H1 (cell line): ENCODE measurements around the gene MRPL28. TPM values are rescaled to one million over a fixed set of nuclear protein-coding genes. Genes with fewer than 3 reads are reported as not detected.

Source experiments
- CTCF ChIA-PET: fragments of 300-600 bp; sonication (Branson Sonifier 250); formaldehyde crosslinking; loops from one replicate; lab custom pipeline; 2021; ENCODE audit not compliant: partially characterized antibody; lab: Charles Lee
- POLR2A ChIA-PET: fragments of 300-600 bp; sonication (Branson Sonifier 250); formaldehyde crosslinking; loops from one replicate; lab custom pipeline; 2021; ENCODE audit warnings: inconsistent platforms; ENCODE audit not compliant: partially characterized antibody; lab: Charles Lee
- DNase-seq, 2 experiments: peaks; one replicate each; pipeline versions ENCODE4 v3.0.0 to v3.0.0-alpha.2; 2010 to 2022; ENCODE audit warnings: low spot score in 2 of 2, low read depth in 1 of 2, mixed read lengths in 1 of 2
- FAIRE-seq: peaks from 2 replicates; lab custom pipeline; 2011; peaks lifted over from hg19 to GRCh38; lab: Jason Lieb, UNC
- H2AFZ ChIP-seq: 2 replicates; pipeline ENCODE4 v1.8.1; 2012; ENCODE audit warnings: low read length, inconsistent platforms
- H2AK5ac ChIP-seq: 2 replicates; pipeline ENCODE4 v1.6.1; 2013; ENCODE audit warnings: low read depth, low read length
- H2BK120ac ChIP-seq: replicated peaks from 2 replicates; pipeline ENCODE3; 2013; ENCODE audit warnings: low read depth, low read length, inconsistent platforms
- H2BK12ac ChIP-seq: 2 replicates; pipeline ENCODE4 v1.6.1; 2013; ENCODE audit warnings: low read depth, low read length
- H2BK15ac ChIP-seq: 2 replicates; pipeline ENCODE4 v1.6.1; 2013; ENCODE audit warnings: low read length
- H2BK20ac ChIP-seq: 2 replicates; pipeline ENCODE4 v1.6.1; 2013; ENCODE audit warnings: low read length
- H2BK5ac ChIP-seq: 2 replicates; pipeline ENCODE4 v1.6.1; 2013; ENCODE audit warnings: low read depth, low read length
- H3K14ac ChIP-seq: 2 replicates; pipeline ENCODE4 v1.6.1; 2013; ENCODE audit warnings: inconsistent platforms; ENCODE audit not compliant: insufficient read length
- H3K18ac ChIP-seq: 2 replicates; pipeline ENCODE4 v1.6.1; 2013; ENCODE audit warnings: low read length; ENCODE audit errors: extremely low read depth
- H3K23ac ChIP-seq: 2 replicates; pipeline ENCODE4 v1.6.1; 2013; ENCODE audit warnings: inconsistent platforms; ENCODE audit not compliant: insufficient read length
- H3K23me2 ChIP-seq: 2 replicates; pipeline ENCODE4 v1.6.1; 2013; ENCODE audit warnings: low read depth, low read length
- H3K27ac ChIP-seq: 2 replicates; pipeline ENCODE4 v1.6.1; 2011; ENCODE audit warnings: low read depth, low read length, inconsistent platforms
- H3K27me3 ChIP-seq, 4 experiments: replicated peaks in 1 of 4; 1 replicate in 1 of 4; 2 replicates in 3 of 4; pipeline versions ENCODE4 v1.6.1 to v1.8.1; 2011 to 2013; ENCODE audit warnings: low read length in 3 of 4, mild to moderate bottlenecking in 3 of 4, inconsistent platforms in 2 of 4, mixed read lengths in 2 of 4, moderate library complexity in 1 of 4; ENCODE audit not compliant: control insufficient read depth in 3 of 4, insufficient read depth in 3 of 4; ENCODE audit errors: extremely low read depth in 1 of 4
- H3K36me3 ChIP-seq, 4 experiments: 2 replicates each; pipeline versions ENCODE4 v1.6.1 to v1.8.1; 2011 to 2013; ENCODE audit warnings: mild to moderate bottlenecking in 4 of 4, low read length in 3 of 4, moderate library complexity in 2 of 4, control low read depth in 1 of 4, inconsistent platforms in 1 of 4; ENCODE audit not compliant: insufficient read depth in 4 of 4, control insufficient read depth in 2 of 4
- H3K4ac ChIP-seq: replicated peaks from 2 replicates; pipeline ENCODE3; 2013; ENCODE audit warnings: low read length, low read depth, mixed read lengths, inconsistent platforms; ENCODE audit not compliant: insufficient read length
- H3K4me1 ChIP-seq, 4 experiments: replicated peaks in 1 of 4; 1 replicate in 1 of 4; 2 replicates in 3 of 4; pipeline versions ENCODE4 v1.6.1 to v1.8.1; 2011 to 2013; ENCODE audit warnings: low read length in 3 of 4, inconsistent platforms in 2 of 4, mixed read lengths in 1 of 4; ENCODE audit not compliant: insufficient read depth in 4 of 4, control insufficient read depth in 3 of 4
- H3K4me2 ChIP-seq, 2 experiments: 2 replicates each; pipeline versions ENCODE4 v1.6.1 to v1.8.1; 2011 to 2013; ENCODE audit warnings: low read depth in 2 of 2, low read length in 2 of 2, control low read depth in 1 of 2, inconsistent platforms in 1 of 2, mild to moderate bottlenecking in 1 of 2; ENCODE audit not compliant: insufficient read depth in 1 of 2
- H3K4me3 ChIP-seq, 4 experiments: fragments of 200-600, 300-600 bp in 1 of 4; sonication (generic), shearing (Covaris generic), sonication (Bioruptor Twin) in 1 of 4; 2 replicates each; pipeline versions ENCODE4 v1.5.1 to v1.8.1; 2011 to 2016; ENCODE audit warnings: low read length in 4 of 4, low read depth in 3 of 4, control low read depth in 2 of 4, inconsistent platforms in 2 of 4, mild to moderate bottlenecking in 2 of 4, mixed read lengths in 1 of 4, moderate library complexity in 1 of 4; ENCODE audit not compliant: insufficient read depth in 2 of 4; ENCODE audit errors: extremely low read depth in 1 of 4
- H3K56ac ChIP-seq: replicated peaks from 2 replicates; pipeline ENCODE3; 2013; ENCODE audit warnings: low read depth, mild to moderate bottlenecking, mixed read lengths, low read length, inconsistent platforms; ENCODE audit not compliant: insufficient read length
- H3K79me1 ChIP-seq: 2 replicates; pipeline ENCODE4 v1.6.1; 2013; ENCODE audit warnings: low read depth, low read length, control low read depth
- H3K79me2 ChIP-seq, 2 experiments: 2 replicates each; pipeline versions ENCODE4 v1.6.1 to v1.8.1; 2012 to 2013; ENCODE audit warnings: low read length in 2 of 2, mild to moderate bottlenecking in 2 of 2, inconsistent platforms in 1 of 2; ENCODE audit not compliant: insufficient read depth in 2 of 2, control insufficient read depth in 1 of 2
- H3K9ac ChIP-seq, 4 experiments: replicated peaks in 1 of 4; 1 replicate in 1 of 4; 2 replicates in 3 of 4; pipeline versions ENCODE4 v1.6.1 to v1.8.1; 2011 to 2013; ENCODE audit warnings: low read depth in 3 of 4, low read length in 3 of 4, control low read depth in 2 of 4, mild to moderate bottlenecking in 2 of 4, moderate library complexity in 2 of 4, inconsistent platforms in 1 of 4; ENCODE audit errors: extremely low read depth in 1 of 4
- H3K9me3 ChIP-seq, 2 experiments: 2 replicates each; pipeline versions ENCODE4 v1.6.1 to v1.8.1; 2012 to 2013; ENCODE audit warnings: mild to moderate bottlenecking in 2 of 2, moderate library complexity in 2 of 2, control low read depth in 1 of 2, inconsistent platforms in 1 of 2, low read depth in 1 of 2, low read length in 1 of 2, mixed read lengths in 1 of 2; ENCODE audit not compliant: insufficient read depth in 2 of 2
- H4K20me1 ChIP-seq, 2 experiments: replicated peaks in 1 of 2; 2 replicates each; pipeline versions ENCODE3 to v1.8.1; 2011 to 2013; ENCODE audit warnings: inconsistent platforms in 2 of 2, low read length in 2 of 2, mild to moderate bottlenecking in 1 of 2; ENCODE audit not compliant: insufficient read depth in 2 of 2, control insufficient read depth in 1 of 2
- H4K5ac ChIP-seq: 2 replicates; pipeline ENCODE4 v1.6.1; 2013; ENCODE audit warnings: low read length, low read depth, mixed read lengths, inconsistent platforms; ENCODE audit not compliant: insufficient read length
- H4K8ac ChIP-seq: 2 replicates; pipeline ENCODE4 v1.8.0; 2013; ENCODE audit warnings: mild to moderate bottlenecking, moderate library complexity, low read length, inconsistent platforms; ENCODE audit not compliant: insufficient read depth; ENCODE audit errors: extremely low read depth
- H4K91ac ChIP-seq: replicated peaks from 2 replicates; pipeline ENCODE3; 2013; ENCODE audit warnings: low read length, mixed read lengths, inconsistent platforms; ENCODE audit not compliant: insufficient read length
- BACH1 ChIP-seq: IDR thresholded peaks from 2 replicates; pipeline ENCODE4 v1.6.1; 2012; ENCODE audit warnings: low read length, improper control_type of control experiment
- CREB1 ChIP-seq: IDR thresholded peaks from 2 replicates; pipeline ENCODE4 v1.6.1; 2012; ENCODE audit warnings: inconsistent platforms
- JUND ChIP-seq: IDR thresholded peaks from 2 replicates; pipeline ENCODE4 v1.6.1; 2011; ENCODE audit warnings: mild to moderate bottlenecking, improper control_type of control experiment, low read length
- KDM5A ChIP-seq: fragments of 200-600 bp; IDR thresholded peaks from 2 replicates; pipeline ENCODE4 v1.7.1; 2012; ENCODE audit warnings: mild to moderate bottlenecking, low read length, inconsistent platforms, mixed read lengths
- NRF1 ChIP-seq: IDR thresholded peaks from 2 replicates; pipeline ENCODE4 v1.6.1; 2011; ENCODE audit warnings: mild to moderate bottlenecking, low read depth, low read length, improper control_type of control experiment
- POU5F1 ChIP-seq: IDR thresholded peaks from 2 replicates; pipeline ENCODE4 v1.6.1; 2011; ENCODE audit warnings: low read depth, mild to moderate bottlenecking, low read length, moderate library complexity
- RNF2 ChIP-seq: fragments of 200-900, 300-1000 bp; sonication (generic); IDR thresholded peaks from 2 replicates; pipeline ENCODE4 v1.7.1; 2016; ENCODE audit warnings: borderline replicate concordance, low read depth, mild to moderate bottlenecking, antibody characterized with exemption, low read length; ENCODE audit not compliant: poor library complexity, severe bottlenecking; ENCODE audit errors: missing control alignments
- SIRT6 ChIP-seq: IDR thresholded peaks from one replicate; pipeline ENCODE4 v1.7.1; 2012; ENCODE audit warnings: low read length, inconsistent platforms
- SIX5 ChIP-seq: IDR thresholded peaks from 2 replicates; pipeline ENCODE4 v1.6.1; 2011; ENCODE audit warnings: mild to moderate bottlenecking, low read depth, low read length
- TAF1 ChIP-seq: IDR thresholded peaks from 2 replicates; pipeline ENCODE4 v1.6.1; 2011; ENCODE audit warnings: mild to moderate bottlenecking, low read depth, low read length
- WGBS, 2 experiments: shearing (Covaris generic) in 1 of 2; methylation state at CpG; one replicate each; pipeline versions ENCODE4 v1.1.6 to v1.1.7; 2013 to 2015; ENCODE audit warnings: low lambda C conversion rate in 2 of 2, mixed read lengths in 2 of 2, inconsistent platforms in 1 of 2, low coverage in 1 of 2, missing lambda C conversion rate in 1 of 2; ENCODE audit not compliant: insufficient replicate concordance in 2 of 2, insufficient coverage in 1 of 2, insufficient read length in 1 of 2; ENCODE audit errors: extremely low coverage in 1 of 2, missing lambda C conversion rate in 1 of 2; 5-methylcytosine and 5-hydroxymethylcytosine counted together
- polyA plus RNA-seq, 7 experiments: library from polyadenylated mRNA; depleted of rRNA in 3 of 7; stranded (reverse) in 5 of 7; unstranded in 2 of 7; fragments of >200 nt in 5 of 7; fragments of 200-250 nt in 2 of 7; gene quantifications; 1 replicate in 5 of 7; 2 replicates in 1 of 7; 4 replicates in 1 of 7; pipeline versions ENCODE4 v1.2.1 to v1.2.3, GENCODE V29; 2011 to 2013; ENCODE audit warnings: missing spikeins in 2 of 7, mixed read lengths in 2 of 7
- total RNA-seq: library from RNA; stranded (reverse); fragmentation: NEBNext Ultra II Directional; extraction: Animal tissue kit (Norgen Biotek cat#: 25700); gene quantifications from 2 replicates; pipeline ENCODE4 v1.2.1, GENCODE V29; 2021

The MRPL28 gene
- total and polyA plus RNA-seq, 2 of the 8 experiments (the other 6 are each of a cell fraction or from before 2014, with no cell fraction given), result 88.9 to 188 TPM

GRCh38 chr16:322476-323143 is 47.7 kb downstream of the MRPL28 start:
- Histone ChIP-seq H4K8ac (peak overlapping the region; percentile 45; the same call in 1 of the 2 replicates), H3K56ac (no peak overlapping the region), H4K20me1 (peaks cover 34 to 56% of the 10 kb centered on the region in 2 experiments), H3K4me3 (no peak overlapping the region), H3K4me2 (no peak overlapping the region), H4K5ac (no peak overlapping the region), H2BK12ac (no peak overlapping the region), H3K23me2 (no peaks in the 10 kb centered on the region; the same call in 1 of the 2 replicates), H3K23ac (no peak overlapping the region), H2BK120ac (no peak overlapping the region), H2AFZ (no peak overlapping the region), H2BK20ac (no peak overlapping the region), H3K9me3 (no peaks in the 10 kb centered on the region), H3K79me1 (peaks cover 43% of the 10 kb centered on the region), H2AK5ac (no peak overlapping the region), H3K18ac (no peak overlapping the region), H3K36me3 (no peaks in the 10 kb centered on the region; a peak in 1 of 8 replicates), H2BK15ac (no peak overlapping the region), H3K27ac (no peak overlapping the region), H3K4ac (no peak overlapping the region), H3K4me1 (peaks cover 0 to 21% (median 14%) of the 10 kb centered on the region in 4 experiments; a peak in 6 of 7 replicates), H2BK5ac (no peak overlapping the region), H3K14ac (no peak overlapping the region), H3K79me2 (peaks cover 0 to 77% of the 10 kb centered on the region in 2 experiments; a peak in 3 of 4 replicates), H4K91ac (no peak overlapping the region), H3K27me3 (no peaks in the 10 kb centered on the region), H3K9ac (no peak overlapping the region)
- DNase-seq (no peak), FAIRE-seq (no peak)
- ChIA-PET POLR2A (interaction anchor here (0.6 kb wide), 1 partner anchor 200 kb away, joined by 3 read pairs; no protein-coding TSS in a partner anchor), CTCF (interaction anchor here (0.8 to 5.2 kb wide), 6 partner anchors 13 to 97 kb away, joined by 3 to 46 read pairs (median 4); no protein-coding TSS in a partner anchor)
- TF ChIP-seq KDM5A (no peak), JUND (no peak), SIRT6 (no peak), POU5F1 (no peak), SIX5 (no peak), CREB1 (no peak), RNF2 (no peak), TAF1 (no peak), BACH1 (no peak), NRF1 (no peak)
- WGBS, 2 experiments, result 92% methylated on average over 13 of the region's 13 CpGs; no CpG with 5 or more reads in 1 of the 2 experiments
